Islet of Langerhans (tissue), 1 donor: ENCODE data around the gene MPND.

Source experiments
- FAIRE-seq: peaks from one replicate; lab custom pipeline; 2011; peaks lifted over from hg19 to GRCh38; lab: Jason Lieb, UNC

MPND gene

GRCh38 chr19:4366666-4367335 lies 23.4 kb downstream of the MPND start:
- no peak for FAIRE-seq

GRCh38 chr19:4367336-4367723 lies 24.0 kb downstream of the MPND start:
- FAIRE-seq, result no peak

GRCh38 chr19:4367781-4368127 lies 24.4 kb downstream of the MPND start:
- FAIRE-seq, result no peak

- FAIRE-seq, result no peak
Measured at GRCh38 chr19:4368128-4368820, 24.9 kb downstream of the MPND start.

- FAIRE-seq, result no peak
Measured at GRCh38 chr19:4369109-4369887, 25.9 kb downstream of the MPND start.

- no peak for FAIRE-seq
Measured at GRCh38 chr19:4369888-4370260, 26.5 kb downstream of the MPND start.

GRCh38 chr19:4370418-4371041 lies 27.2 kb downstream of the MPND start:
- FAIRE-seq, result no peak

GRCh38 chr19:4371247-4372164 lies 28.1 kb downstream of the MPND start:
- FAIRE-seq, result no peak

GRCh38 chr19:4372165-4373012 lies 29.0 kb downstream of the MPND start:
- no peak for FAIRE-seq

- no peak for FAIRE-seq
Measured at GRCh38 chr19:4373013-4373367, 29.6 kb downstream of the MPND start.

- no peak for FAIRE-seq
Measured at GRCh38 chr19:4373601-4374497, 30.5 kb downstream of the MPND start.

- FAIRE-seq, result no peak
Measured at GRCh38 chr19:4374498-4375163, 31.3 kb downstream of the MPND start.

- FAIRE-seq, result no peak
Measured at GRCh38 chr19:4375164-4376027, 32.0 kb downstream of the MPND start.

GRCh38 chr19:4376028-4376670 lies 32.8 kb downstream of the MPND start:
- FAIRE-seq, result no peak

GRCh38 chr19:4376671-4376990 lies 33.3 kb downstream of the MPND start:
- FAIRE-seq, result no peak

GRCh38 chr19:4376991-4377781 lies 33.8 kb downstream of the MPND start:
- FAIRE-seq, result no peak

GRCh38 chr19:4378886-4379285 lies 35.5 kb downstream of the MPND start:
- FAIRE-seq, result no peak
